Measurements from ENCODE around the gene TMEM131. TPM values are rescaled to one million over a fixed set of nuclear protein-coding genes. Genes with fewer than 3 reads are reported as not detected.

Gene TMEM131
- total RNA-seq, 6 donors from 2014 or later = 30.5 to 67.5 (median 39.7) TPM

- H3K27me3 ChIP-seq = no peaks in the 10 kb centered on the region
- no peak overlapping the region for H3K4me3 ChIP-seq
- peak in 1 of 2 donors; percentile 64 for DNase-seq
- H3K4me1 ChIP-seq = no peaks in the 10 kb centered on the region
- H3K9me3 ChIP-seq = peaks cover 0 to 5% (median 3%) of the 10 kb centered on the region in 4 donors
- ATAC-seq (ENCODE audit: low FRiP score in 2 of 2) = no peak
- WGBS, 2 donors = 91 to 95% methylated on average over 19 to 27 of the region's 31 CpGs
- TF ChIP-seq POLR2A (IDR thresholded peaks at IDR 0.05) (no peak), POLR2AphosphoS5 (IDR thresholded peaks at IDR 0.05) (no peak), EP300 (IDR thresholded peaks at IDR 0.05) (no peak)
- TF ChIP-seq, protein P1, sequence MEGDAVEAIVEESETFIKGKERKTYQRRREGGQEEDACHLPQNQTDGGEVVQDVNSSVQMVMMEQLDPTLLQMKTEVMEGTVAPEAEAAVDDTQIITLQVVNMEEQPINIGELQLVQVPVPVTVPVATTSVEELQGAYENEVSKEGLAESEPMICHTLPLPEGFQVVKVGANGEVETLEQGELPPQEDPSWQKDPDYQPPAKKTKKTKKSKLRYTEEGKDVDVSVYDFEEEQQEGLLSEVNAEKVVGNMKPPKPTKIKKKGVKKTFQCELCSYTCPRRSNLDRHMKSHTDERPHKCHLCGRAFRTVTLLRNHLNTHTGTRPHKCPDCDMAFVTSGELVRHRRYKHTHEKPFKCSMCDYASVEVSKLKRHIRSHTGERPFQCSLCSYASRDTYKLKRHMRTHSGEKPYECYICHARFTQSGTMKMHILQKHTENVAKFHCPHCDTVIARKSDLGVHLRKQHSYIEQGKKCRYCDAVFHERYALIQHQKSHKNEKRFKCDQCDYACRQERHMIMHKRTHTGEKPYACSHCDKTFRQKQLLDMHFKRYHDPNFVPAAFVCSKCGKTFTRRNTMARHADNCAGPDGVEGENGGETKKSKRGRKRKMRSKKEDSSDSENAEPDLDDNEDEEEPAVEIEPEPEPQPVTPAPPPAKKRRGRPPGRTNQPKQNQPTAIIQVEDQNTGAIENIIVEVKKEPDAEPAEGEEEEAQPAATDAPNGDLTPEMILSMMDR (IDR thresholded peaks at IDR 0.05) = no peak
- no peaks in the 10 kb centered on the region for H3K36me3 ChIP-seq
- no peak overlapping the region for H3K27ac ChIP-seq
Observed at GRCh38 chr2:97724946-97725688, 270.6 kb downstream of the TMEM131 start.

- H3K36me3 ChIP-seq = no peaks in the 10 kb centered on the region
- WGBS, 2 donors = 80% methylated on average over 17 of the region's 17 CpGs
- no peaks in the 10 kb centered on the region for H3K9me3 ChIP-seq
- H3K4me3 ChIP-seq = no peak overlapping the region
- TF ChIP-seq, protein P1 (IDR thresholded peaks at IDR 0.05) = no peak
- TF ChIP-seq POLR2AphosphoS5 (IDR thresholded peaks at IDR 0.05) (no peak), EP300 (IDR thresholded peaks at IDR 0.05) (no peak), POLR2A (IDR thresholded peaks at IDR 0.05) (no peak)
- ATAC-seq (ENCODE audit: low FRiP score in 2 of 2) = peak; percentile 17 to 35
- no peak overlapping the region for H3K27ac ChIP-seq
- no peaks in the 10 kb centered on the region for H3K4me1 ChIP-seq
- peak in 1 of 2 donors; percentile 69 for DNase-seq
- H3K27me3 ChIP-seq = no peaks in the 10 kb centered on the region
Observed at GRCh38 chr2:97724501-97724900, 271.2 kb downstream of the TMEM131 start.

- ATAC-seq (ENCODE audit: low FRiP score in 2 of 2) (no peak), DNase-seq (peak in 1 of 2 donors; percentile 80)
- Histone ChIP-seq H3K27me3 (no peaks in the 10 kb centered on the region), H3K4me1 (no peaks in the 10 kb centered on the region), H3K36me3 (no peaks in the 10 kb centered on the region), H3K9me3 (no peaks in the 10 kb centered on the region), H3K4me3 (no peak overlapping the region), H3K27ac (no peak overlapping the region)
- WGBS, 2 donors = 65 to 69% methylated on average over 33 to 38 of the region's 41 CpGs
- no peak for TF ChIP-seq POLR2AphosphoS5 (IDR thresholded peaks at IDR 0.05)
- TF ChIP-seq EP300 (IDR thresholded peaks at IDR 0.05) = no peak
- TF ChIP-seq POLR2A (IDR thresholded peaks at IDR 0.05) = no peak
- TF ChIP-seq, protein P1 (IDR thresholded peaks at IDR 0.05) = no peak
Observed at GRCh38 chr2:97724073-97724410, 271.7 kb downstream of the TMEM131 start.

DNA sequence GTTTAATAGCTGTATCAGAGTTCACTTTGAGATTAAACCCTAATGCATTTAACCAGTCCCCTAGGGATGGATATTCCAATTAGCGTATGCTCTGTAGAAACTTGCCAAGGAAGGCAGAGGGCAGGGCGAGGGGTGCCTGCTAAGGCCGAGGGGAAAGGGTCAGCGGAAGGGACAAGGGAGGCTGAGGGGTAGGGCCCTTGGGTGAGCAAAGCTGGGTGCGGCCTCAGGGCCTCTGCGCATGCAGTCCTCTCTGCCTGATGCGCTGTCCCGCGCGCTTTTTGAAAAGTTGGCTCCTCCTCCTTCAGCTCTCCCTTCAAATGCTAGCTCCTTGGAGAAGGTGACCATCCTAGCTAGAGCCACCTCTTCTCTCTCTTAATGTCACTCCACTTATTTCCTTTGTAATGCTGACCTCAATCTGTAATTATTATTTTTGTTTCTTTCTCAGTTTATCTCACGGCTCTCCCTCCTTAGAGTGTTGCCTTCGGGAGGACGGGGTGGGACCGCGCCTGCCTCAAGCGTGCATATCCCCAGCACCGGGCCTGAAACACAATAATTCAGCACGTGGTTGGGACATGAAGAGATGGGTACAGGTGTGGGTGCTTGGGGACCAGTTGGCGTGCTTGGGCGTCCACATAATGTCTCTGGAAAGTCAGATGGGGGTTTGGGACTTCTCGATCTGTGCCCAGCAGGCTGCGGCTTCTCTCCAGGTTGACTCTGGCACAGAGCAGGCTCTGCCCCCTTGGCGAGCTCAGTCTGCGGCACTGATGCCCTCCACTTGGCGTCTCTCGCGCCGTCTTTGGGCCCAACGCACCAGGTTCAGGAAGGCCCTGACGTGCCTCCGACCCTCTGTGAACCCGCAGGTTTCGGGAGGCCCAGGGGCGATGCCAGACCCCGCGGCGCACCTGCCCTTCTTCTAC lies 272.3 kb downstream of the TMEM131 start:
- no peak for TF ChIP-seq POLR2A (IDR thresholded peaks at IDR 0.05)
- no peak for TF ChIP-seq EP300 (IDR thresholded peaks at IDR 0.05)
- TF ChIP-seq, protein P1 (IDR thresholded peaks at IDR 0.05) = no peak
- no peak for TF ChIP-seq POLR2AphosphoS5 (IDR thresholded peaks at IDR 0.05)
- Histone ChIP-seq H3K4me1 (no peaks in the 10 kb centered on the region), H3K27me3 (no peaks in the 10 kb centered on the region), H3K36me3 (no peaks in the 10 kb centered on the region), H3K4me3 (no peak overlapping the region), H3K9me3 (no peaks in the 10 kb centered on the region), H3K27ac (no peak overlapping the region)
- DNase-seq = peak in 1 of 2 donors; percentile 27
- WGBS, 2 donors = 82 to 90% methylated on average over 27 to 37 of the region's 37 CpGs
- ATAC-seq (ENCODE audit: low FRiP score in 2 of 2) = no peak

Measured in upper lobe of left lung (tissue), 6 donors.